SK-N-SH treated with all-trans-retinoic acid at 6 μM for 48 hours (cell line): ENCODE measurements around the gene CTNNA3.

Experiments used
- ATAC-seq: fragments of 200-7000 bp; cut with Tn5 transposase; 3 replicates; pipeline ENCODE4 v1.9.1; 2020; ENCODE audit warnings: mild to moderate bottlenecking, moderate library complexity
- ARNTL ChIP-seq: fragments of 450-650 bp; formaldehyde crosslinking; IDR thresholded peaks from 2 replicates; pipeline ENCODE4 v1.5.0; 2020; ENCODE audit warnings: low read depth, mild to moderate bottlenecking, moderate library complexity, borderline replicate concordance
- CSDC2 ChIP-seq: fragments of 250-450 bp; sonication (Bioruptor Pico); IDR thresholded peaks from 2 replicates; pipeline ENCODE4 v1.5.0; 2020; ENCODE audit warnings: mild to moderate bottlenecking, moderate library complexity
- ESRRG ChIP-seq: fragments of 250-450 bp; sonication (Bioruptor Pico); IDR thresholded peaks from 2 replicates; pipeline ENCODE4 v1.6.1; 2021; ENCODE audit warnings: mild to moderate bottlenecking
- GLIS3 ChIP-seq: fragments of 250-450 bp; sonication (Bioruptor Pico); IDR thresholded peaks from 2 replicates; pipeline ENCODE4 v1.5.0; 2020; ENCODE audit warnings: mild to moderate bottlenecking, moderate library complexity
- ISL1 ChIP-seq: fragments of 250-450 bp; sonication (Bioruptor Pico); IDR thresholded peaks from 2 replicates; pipeline ENCODE4 v2.1.2; 2022; ENCODE audit warnings: mild to moderate bottlenecking, moderate library complexity
- OSR1 ChIP-seq: fragments of 250-450 bp; sonication (Bioruptor Pico); IDR thresholded peaks from 2 replicates; pipeline ENCODE4 v1.8.0; 2022; ENCODE audit warnings: moderate library complexity, mild to moderate bottlenecking, inconsistent platforms
- PPARA ChIP-seq: fragments of 250-450 bp; sonication (Bioruptor Pico); IDR thresholded peaks from 2 replicates; pipeline ENCODE4 v1.5.0; 2020; ENCODE audit warnings: mild to moderate bottlenecking, borderline replicate concordance
- RARB ChIP-seq: fragments of 250-450 bp; sonication (Bioruptor Pico); IDR thresholded peaks from 2 replicates; pipeline ENCODE4 v1.8.0; 2021; ENCODE audit warnings: mild to moderate bottlenecking, moderate library complexity
- SNAI2 ChIP-seq: fragments of 250-450 bp; sonication (Bioruptor Pico); IDR thresholded peaks from 2 replicates; pipeline ENCODE4 v1.5.0; 2020; ENCODE audit warnings: mild to moderate bottlenecking, moderate library complexity
- TCF4 ChIP-seq: fragments of 250-450 bp; sonication (Bioruptor Pico); IDR thresholded peaks from 2 replicates; pipeline ENCODE4 v1.8.0; 2021; ENCODE audit warnings: mild to moderate bottlenecking, moderate library complexity, borderline replicate concordance
- TOX ChIP-seq: fragments of 250-450 bp; sonication (Bioruptor Pico); IDR thresholded peaks from 2 replicates; pipeline ENCODE4 v1.8.0; 2021; ENCODE audit warnings: mild to moderate bottlenecking, moderate library complexity, borderline replicate concordance
- ZC3H10 ChIP-seq: fragments of 250-450 bp; sonication (Bioruptor Pico); IDR thresholded peaks from 2 replicates; pipeline ENCODE4 v1.5.1; 2021; ENCODE audit warnings: mild to moderate bottlenecking, moderate library complexity
- ZFP3 ChIP-seq: fragments of 250-450 bp; sonication (Bioruptor Pico); IDR thresholded peaks from 2 replicates; pipeline ENCODE4 v1.5.0; 2020; ENCODE audit warnings: mild to moderate bottlenecking, moderate library complexity
- ZFP30 ChIP-seq: fragments of 450-650 bp; formaldehyde crosslinking; IDR thresholded peaks from 2 replicates; pipeline ENCODE4 v1.5.0; 2022; ENCODE audit warnings: mild to moderate bottlenecking, moderate library complexity
- ZNF565 ChIP-seq: fragments of 450-650 bp; formaldehyde crosslinking; conservative IDR thresholded peaks from 2 replicates; pipeline ENCODE4 v1.5.0; 2020; ENCODE audit warnings: low read depth, mild to moderate bottlenecking, moderate library complexity
- ZNF70 ChIP-seq: fragments of 450-650 bp; formaldehyde crosslinking; IDR thresholded peaks from 2 replicates; pipeline ENCODE4 v1.5.0; 2020; ENCODE audit warnings: mild to moderate bottlenecking, moderate library complexity
- ZNF8 ChIP-seq: fragments of 450-650 bp; formaldehyde crosslinking; IDR thresholded peaks from 2 replicates; pipeline ENCODE4 v1.5.0; 2020; ENCODE audit warnings: mild to moderate bottlenecking, moderate library complexity
- TF ChIP-seq, protein P1 (sequence below): fragments of 250-450 bp; sonication (Bioruptor Pico); IDR thresholded peaks from 2 replicates; pipeline ENCODE4 v1.5.0; 2020; ENCODE audit warnings: mild to moderate bottlenecking, moderate library complexity
- TF ChIP-seq, protein P2 (sequence below): fragments of 250-450 bp; sonication (Bioruptor Pico); IDR thresholded peaks from 2 replicates; pipeline ENCODE4 v1.5.1; 2021; ENCODE audit warnings: mild to moderate bottlenecking, moderate library complexity
- TF ChIP-seq, protein P3 (sequence below): fragments of 250-450 bp; sonication (Bioruptor Pico); IDR thresholded peaks from 2 replicates; pipeline ENCODE4 v1.8.0; 2020; ENCODE audit warnings: mild to moderate bottlenecking, moderate library complexity, borderline replicate concordance

The CTNNA3 gene

DNA sequence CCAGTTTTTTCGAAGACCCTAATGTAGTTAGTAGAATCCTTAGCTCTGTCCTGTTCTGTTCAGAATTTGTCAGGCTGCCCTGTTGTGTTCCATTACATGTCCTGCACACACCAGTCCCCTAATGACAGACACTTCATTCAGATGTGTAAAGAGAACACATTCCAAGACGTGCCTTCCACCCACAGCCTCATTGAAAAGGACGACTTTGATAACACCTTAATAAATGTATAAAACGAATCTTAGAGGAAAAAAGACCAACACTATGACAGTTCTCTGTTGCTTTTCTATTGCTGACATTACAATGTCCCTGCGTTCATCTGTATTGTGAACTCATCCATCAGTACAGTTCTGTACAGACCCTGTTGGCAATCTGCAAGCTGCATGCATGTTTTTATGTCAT, 766.6 kb downstream of the CTNNA3 start (continued):
- TF ChIP-seq, protein P1, sequence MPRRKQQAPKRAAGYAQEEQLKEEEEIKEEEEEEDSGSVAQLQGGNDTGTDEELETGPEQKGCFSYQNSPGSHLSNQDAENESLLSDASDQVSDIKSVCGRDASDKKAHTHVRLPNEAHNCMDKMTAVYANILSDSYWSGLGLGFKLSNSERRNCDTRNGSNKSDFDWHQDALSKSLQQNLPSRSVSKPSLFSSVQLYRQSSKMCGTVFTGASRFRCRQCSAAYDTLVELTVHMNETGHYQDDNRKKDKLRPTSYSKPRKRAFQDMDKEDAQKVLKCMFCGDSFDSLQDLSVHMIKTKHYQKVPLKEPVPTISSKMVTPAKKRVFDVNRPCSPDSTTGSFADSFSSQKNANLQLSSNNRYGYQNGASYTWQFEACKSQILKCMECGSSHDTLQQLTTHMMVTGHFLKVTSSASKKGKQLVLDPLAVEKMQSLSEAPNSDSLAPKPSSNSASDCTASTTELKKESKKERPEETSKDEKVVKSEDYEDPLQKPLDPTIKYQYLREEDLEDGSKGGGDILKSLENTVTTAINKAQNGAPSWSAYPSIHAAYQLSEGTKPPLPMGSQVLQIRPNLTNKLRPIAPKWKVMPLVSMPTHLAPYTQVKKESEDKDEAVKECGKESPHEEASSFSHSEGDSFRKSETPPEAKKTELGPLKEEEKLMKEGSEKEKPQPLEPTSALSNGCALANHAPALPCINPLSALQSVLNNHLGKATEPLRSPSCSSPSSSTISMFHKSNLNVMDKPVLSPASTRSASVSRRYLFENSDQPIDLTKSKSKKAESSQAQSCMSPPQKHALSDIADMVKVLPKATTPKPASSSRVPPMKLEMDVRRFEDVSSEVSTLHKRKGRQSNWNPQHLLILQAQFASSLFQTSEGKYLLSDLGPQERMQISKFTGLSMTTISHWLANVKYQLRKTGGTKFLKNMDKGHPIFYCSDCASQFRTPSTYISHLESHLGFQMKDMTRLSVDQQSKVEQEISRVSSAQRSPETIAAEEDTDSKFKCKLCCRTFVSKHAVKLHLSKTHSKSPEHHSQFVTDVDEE (CRISPR knock-in tag) = no peak
- TF ChIP-seq TCF4 (CRISPR knock-in tag) (no peak), ZFP3 (no peak)

DNA sequence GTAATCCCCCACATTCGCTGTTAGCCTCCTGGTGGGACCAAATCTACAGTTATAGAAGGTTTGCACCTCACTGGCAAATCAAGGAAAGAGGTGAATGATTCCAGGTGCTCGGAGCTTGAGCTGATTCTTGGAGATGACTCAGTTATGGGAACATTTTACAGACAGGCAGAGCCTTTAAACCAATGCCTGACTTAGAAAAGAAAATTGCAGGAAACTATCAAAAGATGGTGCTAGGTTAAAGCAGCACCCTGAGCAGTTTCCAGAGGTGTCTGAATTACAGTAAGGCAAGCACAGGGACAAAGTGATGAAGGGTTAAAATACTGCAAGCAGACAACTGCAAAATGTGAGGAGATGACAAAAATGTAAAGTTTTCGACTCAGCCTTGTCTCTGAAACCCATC, 767.2 kb downstream of the CTNNA3 start:
- TF ChIP-seq TCF4 (CRISPR knock-in tag) (no peak), ZNF565 (CRISPR knock-in tag) (no peak), OSR1 (no peak), PPARA (no peak), ARNTL (CRISPR knock-in tag) (no peak), ZC3H10 (no peak), TOX (CRISPR knock-in tag) (no peak), SNAI2 (CRISPR knock-in tag) (no peak), ZNF70 (CRISPR knock-in tag) (no peak)
- TF ChIP-seq, protein P2, sequence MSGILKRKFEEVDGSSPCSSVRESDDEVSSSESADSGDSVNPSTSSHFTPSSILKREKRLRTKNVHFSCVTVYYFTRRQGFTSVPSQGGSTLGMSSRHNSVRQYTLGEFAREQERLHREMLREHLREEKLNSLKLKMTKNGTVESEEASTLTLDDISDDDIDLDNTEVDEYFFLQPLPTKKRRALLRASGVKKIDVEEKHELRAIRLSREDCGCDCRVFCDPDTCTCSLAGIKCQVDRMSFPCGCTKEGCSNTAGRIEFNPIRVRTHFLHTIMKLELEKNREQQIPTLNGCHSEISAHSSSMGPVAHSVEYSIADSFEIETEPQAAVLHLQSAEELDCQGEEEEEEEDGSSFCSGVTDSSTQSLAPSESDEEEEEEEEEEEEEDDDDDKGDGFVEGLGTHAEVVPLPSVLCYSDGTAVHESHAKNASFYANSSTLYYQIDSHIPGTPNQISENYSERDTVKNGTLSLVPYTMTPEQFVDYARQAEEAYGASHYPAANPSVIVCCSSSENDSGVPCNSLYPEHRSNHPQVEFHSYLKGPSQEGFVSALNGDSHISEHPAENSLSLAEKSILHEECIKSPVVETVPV (CRISPR knock-in tag) = no peak
- TF ChIP-seq, protein P1 (CRISPR knock-in tag) = no peak
- no peak for ATAC-seq

DNA sequence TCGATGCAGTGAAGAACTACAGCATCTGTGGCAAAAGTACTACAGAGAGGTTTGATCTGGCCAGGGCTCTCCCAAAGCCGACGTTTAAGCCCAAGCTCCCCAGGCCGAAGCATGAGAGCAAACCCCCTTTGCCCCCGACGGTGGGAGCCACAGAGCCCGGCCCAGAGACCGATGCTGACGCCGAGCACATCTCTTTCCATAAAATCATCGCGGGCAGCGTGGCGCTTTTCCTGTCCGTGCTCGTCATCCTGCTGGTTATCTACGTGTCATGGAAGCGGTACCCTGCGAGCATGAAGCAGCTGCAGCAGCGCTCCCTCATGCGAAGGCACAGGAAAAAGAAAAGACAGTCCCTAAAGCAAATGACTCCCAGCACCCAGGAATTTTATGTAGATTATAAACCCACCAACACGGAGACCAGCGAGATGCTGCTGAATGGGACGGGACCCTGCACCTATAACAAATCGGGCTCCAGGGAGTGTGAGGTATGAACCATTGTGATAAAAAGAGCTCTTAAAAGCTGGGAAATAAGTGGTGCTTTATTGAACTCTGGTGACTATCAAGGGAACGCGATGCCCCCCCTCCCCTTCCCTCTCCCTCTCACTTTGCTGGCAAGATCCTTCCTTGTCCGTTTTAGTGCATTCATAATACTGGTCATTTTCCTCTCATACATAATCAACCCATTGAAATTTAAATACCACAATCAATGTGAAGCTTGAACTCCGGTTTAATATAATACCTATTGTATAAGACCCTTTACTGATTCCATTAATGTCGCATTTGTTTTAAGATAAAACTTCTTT, 767.8 kb downstream of the CTNNA3 start:
- no peak for TF ChIP-seq CSDC2
- TF ChIP-seq ZNF8 = no peak
- no peak for TF ChIP-seq TCF4 (CRISPR knock-in tag)
- TF ChIP-seq ZFP3 = no peak
- TF ChIP-seq ARNTL (CRISPR knock-in tag) = no peak
- no peak for ATAC-seq

DNA sequence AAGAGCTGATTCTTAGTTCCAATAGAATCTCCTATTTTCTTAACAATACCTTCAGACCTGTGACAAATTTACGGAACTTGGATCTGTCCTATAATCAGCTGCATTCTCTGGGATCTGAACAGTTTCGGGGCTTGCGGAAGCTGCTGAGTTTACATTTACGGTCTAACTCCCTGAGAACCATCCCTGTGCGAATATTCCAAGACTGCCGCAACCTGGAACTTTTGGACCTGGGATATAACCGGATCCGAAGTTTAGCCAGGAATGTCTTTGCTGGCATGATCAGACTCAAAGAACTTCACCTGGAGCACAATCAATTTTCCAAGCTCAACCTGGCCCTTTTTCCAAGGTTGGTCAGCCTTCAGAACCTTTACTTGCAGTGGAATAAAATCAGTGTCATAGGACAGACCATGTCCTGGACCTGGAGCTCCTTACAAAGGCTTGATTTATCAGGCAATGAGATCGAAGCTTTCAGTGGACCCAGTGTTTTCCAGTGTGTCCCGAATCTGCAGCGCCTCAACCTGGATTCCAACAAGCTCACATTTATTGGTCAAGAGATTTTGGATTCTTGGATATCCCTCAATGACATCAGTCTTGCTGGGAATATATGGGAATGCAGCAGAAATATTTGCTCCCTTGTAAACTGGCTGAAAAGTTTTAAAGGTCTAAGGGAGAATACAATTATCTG, 768.6 kb downstream of the CTNNA3 start:
- ATAC-seq = no peak
- TF ChIP-seq GLIS3 (CRISPR knock-in tag) (no peak), TOX (CRISPR knock-in tag) (no peak), ZC3H10 (no peak), ZNF565 (CRISPR knock-in tag) (no peak), RARB (CRISPR knock-in tag) (no peak), ESRRG (CRISPR knock-in tag) (no peak), ZFP30 (CRISPR knock-in tag) (no peak), ZNF8 (no peak), ZNF70 (CRISPR knock-in tag) (no peak), ISL1 (CRISPR knock-in tag) (no peak), ARNTL (CRISPR knock-in tag) (no peak), OSR1 (no peak), CSDC2 (no peak)
- TF ChIP-seq, protein P3, sequence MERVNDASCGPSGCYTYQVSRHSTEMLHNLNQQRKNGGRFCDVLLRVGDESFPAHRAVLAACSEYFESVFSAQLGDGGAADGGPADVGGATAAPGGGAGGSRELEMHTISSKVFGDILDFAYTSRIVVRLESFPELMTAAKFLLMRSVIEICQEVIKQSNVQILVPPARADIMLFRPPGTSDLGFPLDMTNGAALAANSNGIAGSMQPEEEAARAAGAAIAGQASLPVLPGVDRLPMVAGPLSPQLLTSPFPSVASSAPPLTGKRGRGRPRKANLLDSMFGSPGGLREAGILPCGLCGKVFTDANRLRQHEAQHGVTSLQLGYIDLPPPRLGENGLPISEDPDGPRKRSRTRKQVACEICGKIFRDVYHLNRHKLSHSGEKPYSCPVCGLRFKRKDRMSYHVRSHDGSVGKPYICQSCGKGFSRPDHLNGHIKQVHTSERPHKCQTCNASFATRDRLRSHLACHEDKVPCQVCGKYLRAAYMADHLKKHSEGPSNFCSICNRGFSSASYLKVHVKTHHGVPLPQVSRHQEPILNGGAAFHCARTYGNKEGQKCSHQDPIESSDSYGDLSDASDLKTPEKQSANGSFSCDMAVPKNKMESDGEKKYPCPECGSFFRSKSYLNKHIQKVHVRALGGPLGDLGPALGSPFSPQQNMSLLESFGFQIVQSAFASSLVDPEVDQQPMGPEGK = no peak
- TF ChIP-seq, protein P1 (CRISPR knock-in tag) = no peak
